GM03348 (cell line): ENCODE results near the gene SORCS2.

ENCODE experiments used
- DNase-seq: peaks from one replicate; pipeline ENCODE4 v3.0.0; 2012; ENCODE audit warnings: low spot score

SORCS2 gene

GRCh38 chr4:7247521-7247920, 55.2 kb downstream of the SORCS2 start:
- no peak for DNase-seq

DNA sequence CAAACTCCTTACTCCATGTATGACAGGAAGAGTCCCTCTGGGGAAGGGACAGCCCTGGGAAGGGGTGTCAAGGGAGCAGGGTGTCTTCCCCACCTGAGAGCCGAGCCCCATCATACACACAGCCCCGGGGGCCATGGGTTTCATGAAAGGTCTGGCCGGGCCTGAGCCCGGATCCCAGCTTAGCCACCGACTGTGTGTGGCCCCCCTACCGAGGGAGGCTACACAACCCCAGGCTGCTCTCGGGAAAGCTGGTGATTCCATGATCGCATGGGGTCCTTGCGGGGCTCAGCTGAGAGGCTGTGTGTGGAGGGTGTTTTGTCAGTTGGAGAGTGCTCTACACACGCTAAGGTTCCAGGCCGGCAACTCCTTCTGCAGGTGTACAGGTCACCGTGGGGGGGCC, 55.6 kb downstream of the SORCS2 start:
- no peak for DNase-seq

DNA sequence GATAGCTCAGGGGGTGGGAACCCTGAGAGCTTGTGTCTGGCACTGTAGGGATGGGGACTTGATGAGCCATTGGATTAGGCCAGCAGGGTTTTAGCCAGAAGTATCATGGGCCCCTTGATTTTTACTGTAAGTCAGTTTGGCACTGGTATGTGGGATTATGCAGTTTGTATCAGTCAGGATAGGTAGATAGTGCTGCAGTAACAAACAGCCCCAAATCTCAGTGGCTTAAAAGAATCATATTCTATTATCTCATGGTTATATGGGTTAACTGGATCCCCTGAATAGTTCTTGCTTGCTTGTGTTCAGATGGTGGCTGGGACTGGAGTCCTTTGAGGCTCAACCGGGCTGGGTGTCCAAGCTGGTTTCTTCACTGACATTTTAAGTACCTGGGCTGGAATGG, 56.5 kb downstream of the SORCS2 start:
- no peak for DNase-seq

DNA sequence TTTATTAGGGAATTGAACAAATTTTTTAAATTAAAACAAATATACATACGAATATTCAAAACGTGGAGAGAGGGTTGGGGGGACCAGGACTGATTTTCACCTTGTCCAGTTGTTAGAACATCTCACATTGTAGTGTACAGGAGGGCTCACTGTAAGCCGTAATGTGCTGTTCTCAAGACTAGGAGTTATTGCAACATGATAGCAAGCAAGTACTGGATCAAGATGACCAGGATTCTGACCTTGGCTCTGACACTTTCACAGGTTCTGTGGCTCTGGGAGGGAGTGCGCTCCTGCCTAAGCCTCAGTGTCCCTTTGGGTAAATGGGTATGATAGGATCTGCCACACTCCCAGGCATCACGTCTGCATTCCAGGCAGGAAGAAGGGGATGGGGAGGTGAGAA, 59.0 kb downstream of the SORCS2 start:
- DNase-seq, result no peak

DNA sequence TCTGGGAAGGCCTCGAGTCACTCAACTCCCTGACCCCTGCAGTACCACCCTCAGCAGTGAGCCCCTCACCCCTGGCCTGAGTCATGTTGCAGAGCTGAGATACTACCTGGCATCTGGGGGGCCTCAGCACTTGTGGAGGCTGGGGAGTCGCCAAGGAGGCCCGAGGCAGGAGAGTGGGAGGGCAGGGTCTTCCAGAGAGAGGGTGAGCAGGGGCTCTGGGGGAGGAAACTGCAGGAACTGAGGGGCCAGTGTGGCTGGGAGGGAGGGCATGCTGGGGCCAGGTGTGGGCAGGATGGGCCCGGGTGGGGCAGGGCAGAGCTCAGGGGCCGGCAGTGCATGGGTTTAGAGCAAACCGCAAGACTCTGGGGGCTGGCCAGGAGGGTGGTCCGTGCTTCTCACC, 59.7 kb downstream of the SORCS2 start:
- no peak for DNase-seq

GRCh38 chr4:7252510-7253340, 60.4 kb downstream of the SORCS2 start:
- DNase-seq, result no peak

GRCh38 chr4:7253341-7253700, 61.0 kb downstream of the SORCS2 start:
- no peak for DNase-seq

DNA sequence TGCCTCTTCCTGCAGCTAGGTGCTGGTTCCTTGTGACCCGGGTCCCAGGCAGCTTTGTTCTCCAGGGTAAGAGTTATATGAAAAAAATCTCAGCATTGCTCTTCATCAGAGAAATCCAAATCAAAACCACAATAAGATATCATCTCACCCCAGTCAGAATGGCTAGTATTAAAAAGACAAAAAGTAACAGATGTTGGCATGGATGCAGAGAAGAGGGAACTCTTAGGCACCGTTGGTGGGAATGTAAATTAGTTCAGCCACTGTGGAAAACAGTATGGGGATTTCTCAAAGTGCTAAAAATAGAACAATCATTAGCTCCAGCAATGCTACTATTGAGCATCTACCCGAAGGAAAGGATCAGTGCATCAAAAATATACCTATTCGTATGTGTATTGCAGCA, 61.5 kb downstream of the SORCS2 start:
- DNase-seq, result no peak

DNA sequence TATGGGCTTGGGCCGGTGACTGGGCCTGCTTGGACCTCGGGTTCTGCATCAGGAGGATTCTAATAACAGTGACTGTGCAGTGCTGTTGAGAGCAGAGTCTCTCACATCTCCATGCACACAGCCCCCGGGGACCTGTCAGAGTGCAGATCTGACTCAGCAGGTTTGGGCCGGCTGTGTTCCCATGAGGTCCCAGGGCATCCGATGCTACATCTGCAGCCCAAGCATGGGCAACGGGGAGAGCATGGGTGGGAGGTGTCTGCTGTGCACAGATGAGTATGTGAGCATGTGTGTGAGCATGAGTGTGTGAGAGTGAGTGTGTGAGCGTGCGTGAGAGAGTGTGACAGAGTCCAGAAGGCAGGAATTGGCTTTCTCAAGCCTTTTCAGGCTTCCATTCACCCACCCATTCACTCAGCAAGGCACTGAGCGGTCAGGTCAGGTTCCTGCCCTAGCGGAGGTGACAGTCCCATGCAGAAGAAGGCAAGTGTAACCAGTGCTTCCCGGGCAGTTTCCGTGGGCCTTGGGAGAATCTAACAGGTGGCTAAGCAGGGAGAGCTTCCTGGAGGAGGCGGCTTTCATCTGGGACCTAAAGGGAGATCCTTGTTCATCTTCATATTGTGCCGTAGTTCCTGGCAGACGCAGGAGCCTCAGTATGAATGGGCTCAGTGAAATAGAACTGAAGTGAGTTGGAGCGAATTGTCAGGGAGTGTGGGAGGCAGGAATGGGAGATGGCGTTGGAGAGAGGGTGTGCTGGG, 62.6 kb downstream of the SORCS2 start:
- DNase-seq, result peak; percentile 65

GRCh38 chr4:7255488-7255881, 63.1 kb downstream of the SORCS2 start:
- no peak for DNase-seq

DNA sequence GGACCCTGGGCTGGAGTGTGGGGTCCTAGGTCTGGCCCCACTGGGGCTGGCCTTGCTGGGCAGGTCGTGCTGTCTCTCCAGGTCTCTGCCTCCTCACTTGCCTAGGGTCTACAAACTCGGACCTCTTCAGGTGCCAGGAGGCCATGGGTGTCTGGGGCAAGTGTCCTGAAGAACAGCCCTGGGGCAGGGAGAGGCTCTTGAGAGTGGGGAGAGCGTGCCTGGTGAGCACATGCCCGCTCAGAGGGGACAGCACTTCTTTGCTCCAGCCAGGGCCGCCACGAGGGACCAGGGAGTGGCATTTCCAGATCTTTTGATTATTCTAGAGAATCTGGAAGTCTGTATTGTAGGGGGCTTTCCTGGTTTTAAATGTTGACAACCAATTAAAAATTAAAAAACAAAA, 63.7 kb downstream of the SORCS2 start:
- DNase-seq, result no peak

DNA sequence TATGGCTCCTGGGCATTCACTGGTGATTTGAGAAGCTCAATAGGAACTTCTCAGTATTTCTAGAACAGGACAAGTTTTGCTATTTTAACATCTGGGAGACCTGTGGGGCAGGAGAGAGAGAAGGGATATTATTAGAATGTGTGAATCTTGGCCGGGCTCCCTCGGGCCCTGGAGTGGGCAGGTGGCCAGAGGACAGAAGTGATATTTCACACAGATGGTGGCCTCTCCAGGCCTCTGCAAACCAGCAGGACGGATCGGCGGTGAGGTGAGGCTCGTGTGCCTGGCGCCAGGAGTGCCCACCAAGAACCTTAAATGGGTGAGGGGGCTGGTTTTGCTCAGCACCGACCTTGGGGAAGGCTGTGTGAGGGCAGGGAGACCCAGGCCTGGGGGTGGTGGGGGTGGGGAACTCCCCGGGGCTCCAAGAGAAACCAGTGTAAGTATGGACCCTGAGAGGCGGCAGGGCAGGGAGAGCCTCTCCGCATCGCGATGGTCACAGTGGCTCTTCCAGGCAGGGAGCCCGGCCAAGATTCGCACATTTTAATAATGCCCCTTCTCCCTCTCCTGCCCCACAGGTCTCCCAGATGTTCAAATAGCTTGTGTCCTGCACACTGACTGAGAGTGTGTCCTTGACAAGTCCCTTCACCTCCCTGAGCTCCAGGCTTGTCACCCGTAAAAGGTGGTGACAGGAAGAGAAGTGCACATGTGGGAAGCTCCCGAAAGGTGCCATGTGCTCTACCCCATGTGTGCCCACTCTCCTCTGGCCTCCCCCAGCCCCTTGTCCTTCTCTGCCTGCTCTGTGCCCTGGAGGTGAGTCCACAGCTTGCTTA, 64.9 kb downstream of the SORCS2 start:
- DNase-seq, result peak; percentile 45

DNA sequence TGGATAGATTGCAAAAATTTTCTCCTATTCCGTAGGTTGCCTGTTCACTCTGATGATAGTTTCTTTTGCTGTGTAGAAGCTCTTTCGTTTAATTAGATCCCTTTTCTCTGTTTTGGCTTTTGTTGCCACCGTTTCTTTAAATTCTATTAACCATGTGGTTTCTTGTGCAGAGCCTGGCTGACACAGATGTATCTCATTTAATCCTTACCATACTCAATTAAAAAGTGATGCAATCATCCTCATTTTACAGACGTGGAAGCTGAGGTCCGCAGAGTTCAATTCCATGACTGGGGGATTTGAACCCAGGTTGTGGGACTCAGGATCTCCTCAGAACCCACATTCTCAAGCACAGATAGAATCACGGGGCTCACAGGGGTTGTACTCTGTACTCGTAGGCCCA, 66.7 kb downstream of the SORCS2 start:
- no peak for DNase-seq

- DNase-seq, result no peak
These were observed 68.2 kb downstream of the SORCS2 start for GRCh38 chr4:7260569-7260968.

DNA sequence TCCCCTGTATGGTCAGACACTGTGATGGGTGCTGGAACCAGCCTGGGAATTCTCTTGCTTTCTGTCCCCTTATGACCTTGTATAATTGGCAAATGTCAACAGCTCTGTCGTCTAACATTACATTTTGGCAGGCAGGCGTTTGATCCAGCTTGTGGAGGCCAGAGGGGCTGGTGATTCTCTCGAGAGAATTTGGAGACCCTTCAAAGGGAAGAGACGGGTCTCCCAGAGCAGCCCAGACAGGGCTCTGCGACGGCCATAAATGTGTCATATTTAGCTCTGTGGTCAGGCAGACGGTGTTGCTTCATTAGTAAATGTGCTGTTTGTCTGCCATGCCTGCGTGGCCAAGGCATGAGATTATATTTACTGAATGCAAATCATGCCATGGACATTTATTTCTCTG, 68.7 kb downstream of the SORCS2 start:
- peak; percentile 67 for DNase-seq

GRCh38 chr4:7261536-7261935, 69.2 kb downstream of the SORCS2 start:
- DNase-seq, result peak; percentile 29

- no peak for DNase-seq
These were observed 69.8 kb downstream of the SORCS2 start for GRCh38 chr4:7262134-7262533.

DNA sequence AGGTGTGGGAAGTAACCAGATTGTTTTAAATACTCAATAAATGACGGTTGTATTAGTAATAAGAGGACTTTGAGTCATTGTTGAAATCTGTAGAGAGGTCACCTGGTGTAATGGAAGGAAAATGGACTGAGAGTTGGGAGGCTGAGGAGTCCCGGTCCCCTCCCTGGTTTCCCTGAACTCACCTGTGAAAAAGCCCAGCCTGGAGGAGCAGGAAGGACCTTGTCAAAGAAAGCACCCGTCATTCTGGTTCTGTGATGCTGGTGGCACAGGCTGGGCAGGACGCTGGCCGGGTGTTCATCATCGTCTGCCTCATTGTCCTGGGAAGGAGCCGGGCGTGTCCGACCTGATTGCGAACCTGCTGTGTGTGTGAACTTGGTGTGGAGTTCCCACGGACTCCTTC, 70.8 kb downstream of the SORCS2 start:
- DNase-seq, result no peak

GRCh38 chr4:7264694-7265093, 72.4 kb downstream of the SORCS2 start:
- DNase-seq, result no peak

DNA sequence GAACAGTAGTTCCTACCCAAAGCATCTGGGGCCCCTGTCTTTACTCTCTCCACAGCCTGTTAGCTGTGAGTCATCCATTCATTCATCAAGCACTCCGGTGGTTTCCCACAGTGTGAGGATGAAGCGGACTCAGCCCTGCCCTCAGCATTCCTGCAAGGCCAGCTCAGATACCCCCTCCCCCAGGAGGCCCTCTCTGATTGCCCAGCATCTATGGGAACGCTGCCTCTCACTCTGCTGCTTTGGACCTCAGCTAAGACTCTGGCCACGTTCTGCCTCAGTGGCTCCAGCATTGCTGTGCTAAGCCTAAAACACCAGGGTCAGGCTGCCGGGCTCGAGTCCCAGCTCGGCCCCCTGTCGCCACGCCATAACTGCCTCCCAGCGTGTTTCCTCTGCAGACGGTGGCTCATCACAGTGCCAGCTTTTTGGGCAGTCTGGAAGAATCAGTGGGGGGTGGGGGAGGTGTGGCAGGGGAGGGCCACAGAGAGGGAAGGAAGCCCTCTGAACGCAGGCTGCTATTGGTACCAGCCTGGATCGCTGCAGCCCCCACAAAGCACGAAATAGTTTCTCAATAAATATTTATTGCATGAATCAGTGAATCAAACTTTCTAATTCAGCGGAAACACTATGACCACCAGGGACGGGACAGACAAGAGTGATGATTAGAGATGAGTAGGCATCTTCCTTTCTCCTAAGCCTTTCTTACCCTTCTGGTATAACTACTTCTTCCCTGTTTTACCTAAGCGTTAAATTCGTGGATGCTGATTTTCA, 74.4 kb downstream of the SORCS2 start:
- DNase-seq, result peak; percentile 94

- DNase-seq, result no peak
These were observed 75.5 kb downstream of the SORCS2 start for GRCh38 chr4:7267829-7268228.

- no peak for DNase-seq
These were observed 76.6 kb downstream of the SORCS2 start for GRCh38 chr4:7268941-7269340.
